ENCODE results near the gene PCYT1B. TPM values are rescaled to one million over a fixed set of nuclear protein-coding genes. Genes with fewer than 3 reads are reported as not detected.

The PCYT1B gene
- total RNA-seq, 1 donor from 2014 or later, result 0.21 TPM

- Histone ChIP-seq H3K4me3 (no peak overlapping the region), H3K9me3 (no peaks in the 10 kb centered on the region), H3K36me3 (no peaks in the 10 kb centered on the region), H3K4me1 (no peaks in the 10 kb centered on the region), H3K27me3 (no peaks in the 10 kb centered on the region), H3K27ac (no peak overlapping the region)
- intact Hi-C loops (cut with DNase I), result no loop called here
- no peak for DNase-seq (ENCODE audit: low spot score in 2 of 2)
- TF ChIP-seq CTCF (IDR thresholded peaks at IDR 0.05), result no peak
Observed at GRCh38 chrX:24684048-24684447, 36.9 kb upstream of the PCYT1B start.

- H3K4me3 ChIP-seq, result no peak overlapping the region
- TF ChIP-seq CTCF (IDR thresholded peaks at IDR 0.05), result no peak
- H3K4me1 ChIP-seq, result no peaks in the 10 kb centered on the region
- DNase-seq (ENCODE audit: low spot score in 2 of 2), result no peak
- no peak overlapping the region for H3K27ac ChIP-seq
- H3K36me3 ChIP-seq, result no peaks in the 10 kb centered on the region
- H3K9me3 ChIP-seq, result no peaks in the 10 kb centered on the region
- no peaks in the 10 kb centered on the region for H3K27me3 ChIP-seq
- intact Hi-C loops (cut with DNase I), result no loop called here
Observed at GRCh38 chrX:24682739-24683432, 35.7 kb upstream of the PCYT1B start.

- no peak overlapping the region for H3K27ac ChIP-seq
- no peak for DNase-seq (ENCODE audit: low spot score in 2 of 2)
- H3K9me3 ChIP-seq, result no peaks in the 10 kb centered on the region
- intact Hi-C loops (cut with DNase I), result loop anchor here (5.0 kb wide), 1 partner anchor 466 kb away; no protein-coding TSS in a partner anchor
- no peaks in the 10 kb centered on the region for H3K36me3 ChIP-seq
- H3K4me3 ChIP-seq, result no peak overlapping the region
- H3K27me3 ChIP-seq, result no peaks in the 10 kb centered on the region
- peak in 2 of 3 experiments; percentile 34 to 55 for TF ChIP-seq CTCF (IDR thresholded peaks at IDR 0.05)
- no peaks in the 10 kb centered on the region for H3K4me1 ChIP-seq
Observed at GRCh38 chrX:24676403-24677024, 29.4 kb upstream of the PCYT1B start.

- no peak for TF ChIP-seq CTCF (IDR thresholded peaks at IDR 0.05)
- no peaks in the 10 kb centered on the region for H3K4me1 ChIP-seq
- no peak for DNase-seq (ENCODE audit: low spot score in 2 of 2)
- intact Hi-C loops (cut with DNase I), result no loop called here
- no peaks in the 10 kb centered on the region for H3K27me3 ChIP-seq
- H3K9me3 ChIP-seq, result no peaks in the 10 kb centered on the region
- H3K4me3 ChIP-seq, result no peak overlapping the region
- no peaks in the 10 kb centered on the region for H3K36me3 ChIP-seq
- H3K27ac ChIP-seq, result no peak overlapping the region
Observed at GRCh38 chrX:24673424-24673823, 26.3 kb upstream of the PCYT1B start.

GRCh38 chrX:24672701-24673190, 25.6 kb upstream of the PCYT1B start:
- H3K9me3 ChIP-seq, result no peaks in the 10 kb centered on the region
- H3K36me3 ChIP-seq, result no peaks in the 10 kb centered on the region
- no peaks in the 10 kb centered on the region for H3K27me3 ChIP-seq
- H3K27ac ChIP-seq, result no peak overlapping the region
- H3K4me1 ChIP-seq, result no peaks in the 10 kb centered on the region
- no peak for TF ChIP-seq CTCF (IDR thresholded peaks at IDR 0.05)
- DNase-seq (ENCODE audit: low spot score in 2 of 2), result no peak
- intact Hi-C loops (cut with DNase I), result no loop called here
- H3K4me3 ChIP-seq, result no peak overlapping the region
